Heart left ventricle (tissue), 16 donors: ENCODE data around the gene TRIM31. TPM values are rescaled to one million over a fixed set of nuclear protein-coding genes. Genes with fewer than 3 reads are reported as not detected.
A peak's percentile ranks its signal among the peaks of the same experiment; 100 is the strongest.

Experiments
- ATAC-seq, 4 donors: fragments of 200-7000 bp; cut with Tn5 transposase; one replicate each; pipeline ENCODE4 v1.9.1; 2020 to 2022; ENCODE audit warnings: moderate library complexity in 4 of 4, mild to moderate bottlenecking in 3 of 4, moderate number of reproducible peaks in 1 of 4
- DNase-seq, 5 donors: peaks; one replicate each; pipeline ENCODE4 v3.0.0-alpha.2; 2020
- H3K27ac ChIP-seq, 12 donors: fragments of 200-600 bp; sonication (generic) in 4 of 12; one replicate each; pipeline versions ENCODE4 v1.5.0 to v1.8.0; 2016 to 2022; ENCODE audit warnings: mild to moderate bottlenecking in 2 of 12
- H3K27me3 ChIP-seq, 9 donors: fragments of 200-600 bp; sonication (generic) in 2 of 9; one replicate each; pipeline versions ENCODE4 v1.5.1 to v1.8.0; 2016 to 2022; ENCODE audit warnings: mild to moderate bottlenecking in 3 of 9
- H3K36me3 ChIP-seq, 9 donors: fragments of 200-600 bp; sonication (generic) in 2 of 9; one replicate each; pipeline versions ENCODE4 v1.5.0 to v1.8.0; 2018 to 2022; ENCODE audit warnings: mild to moderate bottlenecking in 2 of 9
- H3K4me1 ChIP-seq, 12 donors: fragments of 200-600 bp; sonication (generic) in 4 of 12; one replicate each; pipeline versions ENCODE4 v1.5.0 to v1.8.0; 2016 to 2022; ENCODE audit warnings: mild to moderate bottlenecking in 3 of 12
- H3K4me3 ChIP-seq, 12 donors: fragments of 200-600 bp; sonication (generic) in 4 of 12; one replicate each; pipeline versions ENCODE4 v1.5.0 to v1.8.0; 2017 to 2022; ENCODE audit warnings: mild to moderate bottlenecking in 9 of 12, moderate library complexity in 4 of 12
- H3K9me3 ChIP-seq, 12 donors: fragments of 200-600 bp; sonication (generic) in 4 of 12; one replicate each; pipeline versions ENCODE4 v1.5.0 to v1.8.0; 2016 to 2022; ENCODE audit warnings: mild to moderate bottlenecking in 1 of 12
- POLR2A ChIP-seq, 2 donors: fragments of 450-650 bp; IDR thresholded peaks; one replicate each; pipeline ENCODE4 v1.6.1; 2017; ENCODE audit warnings: antibody characterized with exemption in 2 of 2, mild to moderate bottlenecking in 2 of 2, moderate library complexity in 2 of 2
- WGBS, 4 donors: extraction: QIAGEN DNeasy Blood & Tissue Kit in 2 of 4; methylation state at CpG; one replicate each; pipeline versions ENCODE4 v1.1.5 to v1.1.7; 2013 to 2018; 5-methylcytosine and 5-hydroxymethylcytosine counted together
- intact Hi-C, 10 donors: fragments of 100-400 bp; cut with DNase I; formaldehyde crosslinking; loops; one replicate each; pipeline versions ENCODE4 v1.11.1 to v1.14.2; 2022
- polyA plus RNA-seq, 2 donors: library from polyadenylated mRNA; stranded (reverse); fragments of 200-250 nt; gene quantifications; one replicate each; pipeline ENCODE4 v1.2.3, GENCODE V29; 2013
- total RNA-seq, 9 donors: library from RNA; depleted of rRNA in 2 of 9; stranded (reverse); fragments of >200 nt in 2 of 9; fragmentation: NEBNext Ultra II Directional in 3 of 9; extraction: Animal tissue kit (Norgen Biotek cat#: 25700) in 3 of 9; gene quantifications; one replicate each; pipeline versions ENCODE4 v1.1.0 to v1.2.4, GENCODE V29; 2016 to 2023
- TF ChIP-seq, protein P1 (sequence below), 12 donors: fragments of 200-600 bp; sonication (generic) in 4 of 12; IDR thresholded peaks; one replicate each; pipeline versions ENCODE4 v1.5.0 to v1.8.0; 2018 to 2022; ENCODE audit warnings: antibody characterized with exemption in 12 of 12, mild to moderate bottlenecking in 5 of 12
- donor health status: ischemic (EF 13 %, LVEDD 7.1; RV severe dilation, severe dysfunction).
- donor health status: healthy with polysubstance abuse.
- donor health status: DM: no; HTN: yes; CAD: no.
- donor health status: DM: no; HTN: no; CAD: no.
- donor health status: ischemic (EF 25% LVEDD 6.9; RV normal size, moderate dysfunction).
- donor health status: ischemic (EF 25% LVEDD 5.7; RV mildly dilated, moderate dysfunction).
- donor health status: healthy.
- donor health status: DM: yes; HTN: yes; CAD: no.
- donor health status: ischemic (EF 35%, LVEDD 5.7; RV mildly dilated, moderate dysfunction).
- donor health status: nonischemic (EF 11% LVEDD 7.7; RV severe dilation, severe dysfunction).
- donor health status: DM: yes; HTN: yes; CAD: no.
- donor health status: PGD.
- donor health status: ischemic (EF 29% LVEDD 5.4; RV normal size, mild dysfunction).
- donor health status: nonischemic (EF 23%, LVEDD 6.1; RV moderate dilation, normal function).

The TRIM31 gene
- total and polyA plus RNA-seq, 11 donors = not detected

DNA sequence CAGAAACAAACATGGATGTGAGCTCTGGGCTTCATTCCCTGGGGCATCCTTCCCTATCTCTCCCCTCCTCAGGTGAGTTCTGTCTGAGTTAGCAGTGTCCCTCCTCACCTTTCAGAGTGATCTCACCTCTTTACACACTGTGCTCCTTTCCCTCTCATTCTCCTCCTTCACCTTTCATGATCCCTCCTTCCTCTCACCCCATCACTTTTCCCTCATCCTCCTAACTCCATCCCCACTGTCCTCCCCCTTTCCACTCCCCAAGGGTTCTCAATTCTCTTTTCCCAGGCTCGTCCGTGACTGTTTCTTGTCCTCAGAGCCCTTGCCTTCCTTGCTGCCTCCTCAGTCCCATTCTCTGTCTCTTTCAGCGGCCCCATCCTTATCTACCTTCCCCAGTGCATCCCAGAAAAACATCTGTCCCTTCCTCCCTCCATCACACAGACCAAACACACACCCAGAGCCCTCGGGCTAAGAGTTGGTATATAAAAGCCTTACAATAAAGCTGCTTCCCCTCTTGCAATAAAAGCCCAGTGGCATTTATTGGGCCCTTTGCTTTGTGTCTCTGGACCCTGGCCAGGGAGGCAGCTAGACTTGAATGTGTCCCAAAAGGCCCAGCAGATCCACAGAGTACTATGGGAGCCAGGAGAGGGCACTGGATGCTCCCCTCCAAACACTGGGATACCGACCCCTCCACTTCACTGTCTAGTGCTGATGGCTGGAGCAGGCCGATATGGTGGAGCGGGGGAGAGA, 39.2 kb downstream of the TRIM31 start:
- ATAC-seq (no peak), DNase-seq (no peak)
- H3K4me3 ChIP-seq = peak overlapping the region in 1 of 12 donors; percentile 41
- no peaks in the 10 kb centered on the region for H3K9me3 ChIP-seq
- peaks cover 0 to 20% (median 11%) of the 10 kb centered on the region in 9 donors for H3K36me3 ChIP-seq
- intact Hi-C loops = no loop called here
- peaks cover 0 to 31% (median 23%) of the 10 kb centered on the region in 12 donors for H3K4me1 ChIP-seq
- WGBS, 4 donors = 49 to 66% (median 53%) methylated on average over 7 of the region's 7 CpGs
- TF ChIP-seq, protein P1, sequence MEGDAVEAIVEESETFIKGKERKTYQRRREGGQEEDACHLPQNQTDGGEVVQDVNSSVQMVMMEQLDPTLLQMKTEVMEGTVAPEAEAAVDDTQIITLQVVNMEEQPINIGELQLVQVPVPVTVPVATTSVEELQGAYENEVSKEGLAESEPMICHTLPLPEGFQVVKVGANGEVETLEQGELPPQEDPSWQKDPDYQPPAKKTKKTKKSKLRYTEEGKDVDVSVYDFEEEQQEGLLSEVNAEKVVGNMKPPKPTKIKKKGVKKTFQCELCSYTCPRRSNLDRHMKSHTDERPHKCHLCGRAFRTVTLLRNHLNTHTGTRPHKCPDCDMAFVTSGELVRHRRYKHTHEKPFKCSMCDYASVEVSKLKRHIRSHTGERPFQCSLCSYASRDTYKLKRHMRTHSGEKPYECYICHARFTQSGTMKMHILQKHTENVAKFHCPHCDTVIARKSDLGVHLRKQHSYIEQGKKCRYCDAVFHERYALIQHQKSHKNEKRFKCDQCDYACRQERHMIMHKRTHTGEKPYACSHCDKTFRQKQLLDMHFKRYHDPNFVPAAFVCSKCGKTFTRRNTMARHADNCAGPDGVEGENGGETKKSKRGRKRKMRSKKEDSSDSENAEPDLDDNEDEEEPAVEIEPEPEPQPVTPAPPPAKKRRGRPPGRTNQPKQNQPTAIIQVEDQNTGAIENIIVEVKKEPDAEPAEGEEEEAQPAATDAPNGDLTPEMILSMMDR (IDR thresholded peaks at IDR 0.05) = no peak
- no peak for TF ChIP-seq POLR2A (IDR thresholded peaks at IDR 0.05)
- no peak overlapping the region for H3K27ac ChIP-seq
- peaks cover 17 to 78% (median 46%) of the 10 kb centered on the region in 9 donors for H3K27me3 ChIP-seq

DNA sequence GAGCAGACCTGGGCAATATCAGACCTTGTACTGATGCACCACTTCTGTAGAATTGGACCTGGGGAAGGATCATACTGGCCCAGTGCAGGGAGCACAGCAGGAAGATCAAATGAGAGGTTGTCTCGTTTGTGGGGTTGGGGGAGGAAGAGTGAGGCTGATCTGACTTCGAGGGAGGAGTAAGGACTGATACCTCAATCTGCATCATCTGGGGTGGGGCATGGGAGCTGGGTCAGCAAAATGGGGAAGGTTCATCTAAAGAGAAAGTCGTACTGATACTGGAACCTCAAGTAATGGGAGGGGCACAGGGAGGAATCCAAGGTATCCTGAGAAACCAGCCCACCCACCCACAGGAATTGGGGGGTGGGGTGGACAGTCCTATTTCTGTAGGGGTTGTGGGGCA, 41.0 kb downstream of the TRIM31 start:
- DNase-seq = no peak
- Histone ChIP-seq H3K27me3 (peaks cover 17 to 61% (median 46%) of the 10 kb centered on the region in 9 donors), H3K27ac (no peak overlapping the region), H3K4me1 (peaks cover 0 to 42% (median 30%) of the 10 kb centered on the region in 12 donors), H3K4me3 (peak overlapping the region in 3 of 12 donors; percentile 34 to 41 (median 38)), H3K9me3 (no peaks in the 10 kb centered on the region), H3K36me3 (peaks cover 0 to 23% (median 11%) of the 10 kb centered on the region in 9 donors)
- WGBS, 4 donors = 45 to 58% (median 46%) methylated on average over 3 of the region's 3 CpGs
- TF ChIP-seq, protein P1 (IDR thresholded peaks at IDR 0.05) = no peak
- no peak for TF ChIP-seq POLR2A (IDR thresholded peaks at IDR 0.05)
- ATAC-seq = no peak
- intact Hi-C loops = no loop called here

DNA sequence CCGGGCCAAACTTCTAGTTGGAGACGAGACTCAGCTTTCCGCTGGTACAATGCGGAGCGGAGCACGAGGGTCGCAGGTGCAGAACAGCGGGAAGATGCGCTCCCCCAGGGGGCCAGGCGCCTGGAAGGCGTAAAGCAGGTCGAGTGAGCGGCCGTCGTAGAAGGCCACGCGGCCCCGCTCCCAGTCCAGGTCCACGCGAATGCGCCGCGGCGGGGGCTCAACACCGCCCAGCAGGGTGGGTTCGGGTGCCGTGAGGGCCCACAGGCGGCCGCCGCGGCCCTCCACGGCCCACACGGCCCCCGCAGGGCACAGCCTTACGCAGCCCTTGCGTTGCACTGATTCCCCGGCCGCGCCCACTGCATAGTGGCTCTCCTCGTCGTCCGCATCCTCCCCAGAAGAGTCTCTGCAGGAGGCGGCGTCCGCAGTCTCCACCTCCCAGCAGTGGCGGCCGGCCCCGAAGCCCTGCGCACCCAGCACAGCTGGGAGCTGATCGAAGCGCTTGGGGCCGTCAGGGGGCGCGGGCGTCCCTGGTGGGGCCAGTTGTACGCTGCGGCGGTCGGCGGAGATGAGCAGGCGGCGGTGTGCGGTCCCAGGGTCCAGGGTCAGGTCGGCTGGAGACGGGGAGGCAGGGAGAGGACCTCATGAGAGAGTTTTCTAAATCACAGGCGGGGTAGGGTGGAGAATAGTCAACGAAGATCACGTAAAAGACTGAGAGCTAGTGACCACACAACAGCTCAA, 41.6 kb downstream of the TRIM31 start:
- intact Hi-C loops = no loop called here
- 13 to 24% (median 19%) methylated on average over 56 to 68 of the region's 68 CpGs for WGBS, 4 donors
- H3K36me3 ChIP-seq = peaks cover 0 to 23% (median 11%) of the 10 kb centered on the region in 9 donors
- DNase-seq (peak; percentile 38 to 77 (median 45)), ATAC-seq (peak in 1 of 4 donors; percentile 3)
- peaks cover 0 to 45% (median 30%) of the 10 kb centered on the region in 12 donors for H3K4me1 ChIP-seq
- no peak for TF ChIP-seq POLR2A (IDR thresholded peaks at IDR 0.05)
- TF ChIP-seq, protein P1 (IDR thresholded peaks at IDR 0.05) = peak in 4 of 12 donors; percentile 11 to 36 (median 22)
- no peak overlapping the region for H3K27ac ChIP-seq
- no peaks in the 10 kb centered on the region for H3K9me3 ChIP-seq
- H3K4me3 ChIP-seq = peak overlapping the region in 9 of 12 donors; percentile 6 to 46 (median 34)
- peaks cover 17 to 58% (median 46%) of the 10 kb centered on the region in 9 donors for H3K27me3 ChIP-seq
